DMS53 treated with DMSO at 0.1 percent for 48 hours (cell line): ENCODE data around the gene LINS1.

Experiments
- DNase-seq: peaks from one replicate; lab custom pipeline; 2025; ENCODE audit not compliant: unreplicated experiment; lab: John Stamatoyannopoulos, UW

LINS1 gene

GRCh38 chr15:100602064-100602822, at the start of gene LINS1, which contains the start of gene ASB7:
TSS of gene LINS1 (minus strand) at chr15:100602184. CDS start at chr15:100580842, 21,342 bp downstream.
TSS of gene ASB7 (plus strand) at chr15:100602589. CDS start at chr15:100612217, 9,628 bp downstream.
- peak; percentile 96 for DNase-seq

- DNase-seq = no peak
Measured at GRCh38 chr15:100651253-100651652, 49.3 kb upstream of the LINS1 start.

- no peak for DNase-seq
Measured at GRCh38 chr15:100650685-100651084, 48.7 kb upstream of the LINS1 start.

GRCh38 chr15:100648951-100649350, 47.0 kb upstream of the LINS1 start:
- DNase-seq = no peak

- DNase-seq = no peak
Measured at GRCh38 chr15:100645671-100646070, 43.7 kb upstream of the LINS1 start.

GRCh38 chr15:100642950-100643338, 41.0 kb upstream of the LINS1 start:
- no peak for DNase-seq

GRCh38 chr15:100642213-100642949, 40.4 kb upstream of the LINS1 start:
- no peak for DNase-seq

- no peak for DNase-seq
Measured at GRCh38 chr15:100638177-100638730, 36.3 kb upstream of the LINS1 start.

- no peak for DNase-seq
Measured at GRCh38 chr15:100635406-100636071, 33.6 kb upstream of the LINS1 start.

GRCh38 chr15:100633763-100634075, 31.7 kb upstream of the LINS1 start:
- DNase-seq = no peak

- no peak for DNase-seq
Measured at GRCh38 chr15:100631831-100632230, 29.8 kb upstream of the LINS1 start.

- no peak for DNase-seq
Measured at GRCh38 chr15:100628746-100629145, 26.8 kb upstream of the LINS1 start.

GRCh38 chr15:100627789-100628395, 25.9 kb upstream of the LINS1 start:
- peak; percentile 67 for DNase-seq

- no peak for DNase-seq
Measured at GRCh38 chr15:100623301-100623700, 21.3 kb upstream of the LINS1 start.

- DNase-seq = no peak
Measured at GRCh38 chr15:100616700-100617099, 14.7 kb upstream of the LINS1 start.

GRCh38 chr15:100615801-100616200, 13.8 kb upstream of the LINS1 start:
- DNase-seq = no peak

- DNase-seq = no peak
Measured at GRCh38 chr15:100614918-100615317, 12.9 kb upstream of the LINS1 start.

- no peak for DNase-seq
Measured at GRCh38 chr15:100614336-100614735, 12.4 kb upstream of the LINS1 start.

- no peak for DNase-seq
Measured at GRCh38 chr15:100613208-100613607, 11.2 kb upstream of the LINS1 start.

GRCh38 chr15:100612539-100612938, 10.6 kb upstream of the LINS1 start:
- no peak for DNase-seq

GRCh38 chr15:100602823-100603393, 924 bp upstream of the LINS1 start:
- peak; percentile 27 for DNase-seq
